Activated CD4-positive, alpha-beta T cell treated with anti-CD3 and anti-CD28 coated beads, Interleukin-2, amount 10 ng/mL, durations not matched to agents 7 days and 5 days (primary cell): ENCODE measurements around the gene REXO5. TPM values are rescaled to one million over a fixed set of nuclear protein-coding genes. Genes with fewer than 3 reads are reported as not detected.
"Not testable (repeated sequence)": the region's sequence is repeated elsewhere in the genome, so short reads cannot be mapped to it uniquely, and the experiment has no call there.

Source experiments
- CTCF ChIA-PET: fragments of 350-600 bp; sonication (Branson Sonifier 250); formaldehyde crosslinking; loops from one replicate; lab custom pipeline; 2021; ENCODE audit warnings: antibody characterized with exemption; lab: Charles Lee
- POLR2A ChIA-PET: fragments of 350-600 bp; sonication (Branson Sonifier 250); formaldehyde crosslinking; loops from one replicate; lab custom pipeline; 2021; ENCODE audit warnings: antibody characterized with exemption; lab: Charles Lee
- DNase-seq: peaks from one replicate; pipeline ENCODE4 v3.0.0-alpha.2; 2020
- H3K27ac Mint-ChIP-seq: one replicate; pipeline ENCODE4 v1.8.0; 2021; ENCODE audit warnings: mild to moderate bottlenecking, moderate library complexity, mixed read lengths
- H3K27me3 Mint-ChIP-seq: one replicate; pipeline ENCODE4 v1.8.0; 2021; ENCODE audit warnings: mixed read lengths
- H3K36me3 Mint-ChIP-seq: one replicate; pipeline ENCODE4 v1.8.0; 2021; ENCODE audit warnings: low read depth, mixed read lengths
- H3K4me1 Mint-ChIP-seq: one replicate; pipeline ENCODE4 v1.8.0; 2021; ENCODE audit warnings: mixed read lengths
- H3K4me3 Mint-ChIP-seq: one replicate; pipeline ENCODE4 v1.8.0; 2021; ENCODE audit warnings: mild to moderate bottlenecking, moderate library complexity, mixed read lengths
- H3K9me3 Mint-ChIP-seq: one replicate; pipeline ENCODE4 v1.8.0; 2021; ENCODE audit warnings: mixed read lengths
- total RNA-seq, 2 experiments: library from RNA; stranded (reverse); gene quantifications; one replicate each; pipeline ENCODE4 v1.2.3, GENCODE V29; 2021

Gene REXO5
- total RNA-seq, 2 experiments from 2014 or later: 9.8 to 11.0 TPM

DNA sequence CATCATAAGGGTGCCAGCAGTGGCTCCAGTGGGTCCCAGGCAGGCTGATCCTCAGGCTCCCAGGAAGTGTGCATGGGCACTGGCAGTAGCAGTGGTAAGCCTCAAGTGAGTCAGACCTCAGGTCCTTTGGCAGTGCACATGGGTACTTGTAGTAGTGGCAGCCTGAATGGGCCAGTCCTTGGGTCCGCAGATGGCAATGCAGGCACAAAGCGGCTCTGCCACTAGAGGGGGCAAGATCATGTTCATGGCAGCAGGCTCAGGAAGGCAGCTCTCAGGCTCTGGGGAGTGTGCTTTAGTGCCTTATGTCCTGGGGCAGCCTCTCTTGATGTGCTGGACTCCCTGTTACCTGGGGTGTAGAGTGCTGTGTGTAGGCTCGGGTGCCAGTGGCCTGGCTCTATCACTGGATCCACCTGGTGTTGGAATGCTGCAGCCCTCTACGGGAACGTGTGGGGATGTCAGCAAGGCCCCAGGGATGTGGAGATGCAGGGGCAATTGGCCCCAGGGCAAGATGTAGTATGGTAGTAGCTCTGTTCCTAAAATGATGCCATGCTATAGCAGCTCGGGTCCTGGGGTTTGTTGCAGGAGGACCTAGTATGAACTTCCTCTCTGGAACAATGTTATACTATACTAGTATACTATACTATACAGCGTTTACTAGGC, 31.5 kb upstream of the REXO5 start:
- Mint-ChIP-seq H3K27me3 (no peaks in the 10 kb centered on the region), H3K9me3 (no peaks in the 10 kb centered on the region), H3K36me3 (no peaks in the 10 kb centered on the region), H3K27ac (no peak overlapping the region), H3K4me1 (peaks cover 1% of the 10 kb centered on the region), H3K4me3 (no peak overlapping the region)
- DNase-seq: peak; percentile 75
- CTCF ChIA-PET: interaction anchor here (0.9 to 2.1 kb wide), 5 partner anchors 10 to 308 kb away, joined by 3 to 8 read pairs (median 4); no protein-coding TSS in a partner anchor
- POLR2A ChIA-PET: no interaction called here

DNA sequence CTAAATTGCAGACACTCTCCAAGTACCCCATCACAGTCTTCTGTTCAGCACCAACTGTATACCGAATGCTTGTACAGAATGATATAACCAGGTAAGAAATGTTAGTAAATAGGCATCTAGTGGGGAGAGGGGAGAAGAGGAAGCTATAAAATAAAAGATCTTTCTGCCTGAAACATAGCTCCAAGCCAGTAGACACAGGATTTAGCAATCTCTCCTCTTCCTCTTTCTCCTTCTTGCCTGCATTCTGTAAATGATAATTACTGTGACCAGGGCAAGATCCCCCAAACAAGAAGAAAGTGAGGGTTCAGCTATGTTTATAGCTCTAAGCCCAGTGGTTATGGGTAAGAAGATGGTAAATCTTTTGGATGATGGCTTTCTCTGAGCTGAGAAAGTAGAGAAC, 24.6 kb upstream of the REXO5 start:
- Mint-ChIP-seq H3K4me3 (no peak overlapping the region), H3K4me1 (no peaks in the 10 kb centered on the region), H3K9me3 (no peaks in the 10 kb centered on the region), H3K27ac (no peak overlapping the region), H3K36me3 (no peaks in the 10 kb centered on the region), H3K27me3 (no peaks in the 10 kb centered on the region)
- CTCF ChIA-PET: no interaction called here
- DNase-seq: no peak
- POLR2A ChIA-PET: interaction anchor here (0.7 kb wide), 1 partner anchor 48 kb away, joined by 4 read pairs; no protein-coding TSS in a partner anchor

DNA sequence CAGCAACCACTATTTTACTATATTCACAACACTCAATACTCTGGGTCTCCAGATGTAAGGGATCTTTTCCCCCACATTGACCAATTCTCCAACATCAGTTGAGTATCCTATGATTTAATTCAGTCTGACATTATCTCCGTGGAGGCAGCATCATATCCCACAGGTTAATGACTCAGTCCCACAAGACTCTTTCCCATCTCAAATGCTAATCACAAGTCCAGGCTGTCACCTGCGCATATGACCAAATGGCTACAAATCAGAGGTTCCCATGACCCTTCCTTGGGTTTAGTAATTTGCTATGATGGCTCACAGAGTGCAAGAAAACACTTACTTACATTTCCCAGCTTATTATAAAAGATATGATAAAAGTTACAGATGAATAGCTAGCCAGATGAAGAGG, 23.9 kb upstream of the REXO5 start:
- Mint-ChIP-seq H3K36me3 (no peaks in the 10 kb centered on the region), H3K9me3 (no peaks in the 10 kb centered on the region), H3K4me1 (no peaks in the 10 kb centered on the region), H3K27me3 (no peaks in the 10 kb centered on the region), H3K27ac (no peak overlapping the region), H3K4me3 (no peak overlapping the region)
- no peak for DNase-seq
- CTCF ChIA-PET: interaction anchor here (0.7 to 1.0 kb wide), 3 partner anchors 10 to 251 kb away, joined by 3 to 4 read pairs (median 3); no protein-coding TSS in a partner anchor
- POLR2A ChIA-PET: no interaction called here

DNA sequence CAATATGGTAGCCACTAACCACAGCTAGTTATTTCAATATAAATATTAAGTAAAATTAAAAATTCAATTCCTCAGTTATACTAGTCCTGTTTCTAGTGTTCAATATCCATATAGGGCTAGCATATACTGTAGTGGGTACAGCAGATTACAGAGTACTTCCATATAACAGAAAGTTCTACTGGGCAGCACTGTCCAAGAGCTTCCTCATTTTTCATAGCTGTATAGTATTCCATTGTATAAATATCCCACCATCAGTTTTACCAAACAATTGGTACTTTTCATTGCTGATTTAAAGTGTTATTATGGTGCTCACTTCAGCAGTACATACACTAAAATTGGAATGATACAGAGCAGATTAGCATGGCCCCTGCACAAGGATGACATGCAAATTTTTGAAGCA, 22.1 kb upstream of the REXO5 start:
- ChIA-PET CTCF (no interaction called here), POLR2A (no interaction called here)
- DNase-seq: no peak
- Mint-ChIP-seq H3K9me3 (no peaks in the 10 kb centered on the region), H3K4me3 (no peak overlapping the region), H3K36me3 (no peaks in the 10 kb centered on the region), H3K27me3 (no peaks in the 10 kb centered on the region), H3K4me1 (no peaks in the 10 kb centered on the region), H3K27ac (no peak overlapping the region)

DNA sequence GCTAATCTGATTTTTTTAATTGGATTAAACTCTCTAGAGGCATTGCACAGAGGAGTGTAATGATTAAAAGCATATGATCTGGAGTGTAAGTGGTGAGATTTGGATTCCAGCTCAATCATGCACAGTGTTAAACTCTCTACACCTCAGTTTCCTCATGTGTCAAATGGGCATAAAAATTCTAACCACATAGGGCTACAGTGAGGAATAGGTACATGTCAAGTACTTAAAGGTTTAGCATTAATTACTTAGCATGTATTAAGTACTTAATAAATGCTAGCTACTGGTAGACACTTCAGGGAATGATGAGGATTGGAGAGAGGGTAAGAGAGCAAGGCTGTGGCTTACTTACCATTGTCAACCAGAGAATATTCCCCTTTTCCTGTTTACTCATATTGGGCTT, 17.2 kb upstream of the REXO5 start:
- no peaks in the 10 kb centered on the region for H3K36me3 Mint-ChIP-seq
- no peaks in the 10 kb centered on the region for H3K9me3 Mint-ChIP-seq
- H3K4me3 Mint-ChIP-seq: no peak overlapping the region
- no peak for DNase-seq
- no peaks in the 10 kb centered on the region for H3K27me3 Mint-ChIP-seq
- no peaks in the 10 kb centered on the region for H3K4me1 Mint-ChIP-seq
- ChIA-PET POLR2A (no interaction called here), CTCF (interaction anchor here (0.5 to 1.9 kb wide), 2 partner anchors 11 to 46 kb away, joined by 4 to 5 read pairs; no protein-coding TSS in a partner anchor)
- no peak overlapping the region for H3K27ac Mint-ChIP-seq

DNA sequence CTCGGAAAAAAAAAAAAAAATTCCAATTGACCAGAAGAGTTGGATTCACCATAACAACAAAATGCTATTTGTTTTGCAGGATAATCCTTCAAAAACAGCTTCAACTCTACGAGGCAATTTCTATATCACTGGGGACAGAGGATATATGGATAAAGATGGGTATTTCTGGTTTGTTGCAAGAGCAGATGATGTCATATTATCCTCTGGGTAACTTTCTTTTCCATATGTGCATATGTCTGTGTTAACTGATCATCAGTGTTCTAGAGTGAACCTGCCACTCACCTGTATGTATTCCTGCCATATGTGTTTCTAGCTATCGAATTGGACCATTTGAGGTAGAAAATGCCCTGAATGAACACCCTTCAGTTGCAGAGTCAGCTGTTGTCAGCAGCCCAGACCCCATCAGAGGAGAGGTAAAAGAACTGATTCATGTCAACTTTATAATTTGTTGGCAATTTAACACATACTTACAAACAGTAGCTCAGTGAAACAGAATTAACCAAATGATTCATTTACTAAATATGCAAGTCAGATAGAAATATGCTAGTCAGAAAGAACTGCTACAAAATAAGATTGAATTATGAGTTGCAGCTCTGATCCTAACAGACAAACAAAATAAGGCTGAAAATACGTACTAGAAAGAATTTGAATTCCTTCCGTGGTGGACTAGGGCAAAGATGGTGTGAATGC, 14.3 kb upstream of the REXO5 start:
- Mint-ChIP-seq H3K4me1 (no peaks in the 10 kb centered on the region), H3K9me3 (no peaks in the 10 kb centered on the region), H3K36me3 (no peaks in the 10 kb centered on the region), H3K4me3 (no peak overlapping the region), H3K27me3 (no peaks in the 10 kb centered on the region), H3K27ac (no peak overlapping the region)
- CTCF ChIA-PET: interaction anchor here (1.0 to 1.6 kb wide), 3 partner anchors 9 to 207 kb away, joined by 3 to 11 read pairs (median 4); no protein-coding TSS in a partner anchor
- DNase-seq: no peak
- POLR2A ChIA-PET: no interaction called here

DNA sequence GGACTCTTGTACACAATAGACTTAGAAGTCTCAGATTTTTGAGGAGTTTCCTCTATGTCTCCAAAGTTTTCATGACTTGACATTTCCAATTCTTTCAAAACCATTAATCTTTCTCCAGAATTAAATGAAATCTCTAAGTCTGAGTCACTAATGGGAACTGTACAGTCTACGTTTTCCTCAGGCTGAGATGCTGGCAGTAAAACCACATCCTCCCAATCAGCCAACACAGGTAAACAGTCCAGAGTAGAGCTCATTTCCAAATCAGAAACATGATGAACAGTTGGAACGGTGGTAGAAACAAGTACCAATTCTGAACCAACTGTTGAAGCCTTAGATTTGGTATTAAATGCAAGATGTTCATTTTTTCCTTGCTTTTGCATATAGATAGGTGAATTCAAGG, 8.0 kb upstream of the REXO5 start:
- CTCF ChIA-PET: no interaction called here
- peak overlapping the region; percentile 47 for H3K27ac Mint-ChIP-seq

DNA sequence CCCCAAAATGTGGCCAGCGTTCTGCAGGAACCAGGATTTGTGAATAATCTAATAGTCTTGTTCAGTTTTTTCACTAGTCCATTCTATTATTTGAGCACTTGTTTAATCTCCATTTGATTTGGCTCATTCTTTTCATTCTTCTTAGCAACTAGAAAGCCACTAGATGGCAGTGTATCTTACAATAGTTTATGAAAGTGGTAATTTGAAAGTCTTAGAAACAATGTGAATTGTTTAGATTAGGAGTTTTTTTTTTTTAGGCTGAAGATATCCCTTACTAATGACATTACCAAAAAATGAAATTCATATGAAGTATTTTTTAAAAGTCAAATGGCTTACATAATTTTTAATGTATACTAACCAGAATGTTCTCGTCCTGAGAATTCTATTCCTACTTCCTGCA, 6.7 kb upstream of the REXO5 start:
- no peaks in the 10 kb centered on the region for H3K27me3 Mint-ChIP-seq
- no peak for DNase-seq
- ChIA-PET CTCF (no interaction called here), POLR2A (no interaction called here)
- peaks cover 20% of the 10 kb centered on the region for H3K36me3 Mint-ChIP-seq
- no peak overlapping the region for H3K27ac Mint-ChIP-seq
- H3K4me1 Mint-ChIP-seq: peaks cover 24% of the 10 kb centered on the region
- no peak overlapping the region for H3K4me3 Mint-ChIP-seq
- no peaks in the 10 kb centered on the region for H3K9me3 Mint-ChIP-seq

More for the DNA sequence above, 8.0 kb upstream of the REXO5 start:
- H3K36me3 Mint-ChIP-seq: peaks cover 20% of the 10 kb centered on the region
- POLR2A ChIA-PET: no interaction called here
- no peaks in the 10 kb centered on the region for H3K9me3 Mint-ChIP-seq
- H3K4me3 Mint-ChIP-seq: no peak overlapping the region
- DNase-seq: no peak
- no peaks in the 10 kb centered on the region for H3K27me3 Mint-ChIP-seq
- peaks cover 22% of the 10 kb centered on the region for H3K4me1 Mint-ChIP-seq

DNA sequence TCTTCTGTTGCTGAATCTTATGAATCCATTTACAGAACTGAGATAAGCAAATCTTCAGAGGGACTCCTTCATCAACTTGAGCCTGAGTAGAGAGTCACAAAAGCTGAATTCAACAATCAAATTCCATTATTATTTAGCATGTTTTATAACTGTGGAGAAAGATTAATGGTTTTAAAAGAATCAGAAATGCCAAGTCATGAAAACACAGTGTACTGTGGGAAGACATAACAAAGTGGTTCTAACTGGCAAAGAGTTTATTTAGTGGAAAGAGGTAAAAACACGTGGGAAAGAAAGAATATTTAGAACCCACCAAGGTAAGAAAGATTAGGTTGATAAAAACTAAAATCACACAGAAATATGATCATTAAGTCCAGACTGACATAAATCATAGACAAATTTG, 5.0 kb upstream of the REXO5 start:
- ChIA-PET CTCF (no interaction called here), POLR2A (no interaction called here)
- Mint-ChIP-seq H3K4me3 (no peak overlapping the region), H3K4me1 (peaks cover 36% of the 10 kb centered on the region), H3K27me3 (no peaks in the 10 kb centered on the region), H3K36me3 (peaks cover 20% of the 10 kb centered on the region), H3K27ac (no peak overlapping the region), H3K9me3 (no peaks in the 10 kb centered on the region)
- DNase-seq: no peak

DNA sequence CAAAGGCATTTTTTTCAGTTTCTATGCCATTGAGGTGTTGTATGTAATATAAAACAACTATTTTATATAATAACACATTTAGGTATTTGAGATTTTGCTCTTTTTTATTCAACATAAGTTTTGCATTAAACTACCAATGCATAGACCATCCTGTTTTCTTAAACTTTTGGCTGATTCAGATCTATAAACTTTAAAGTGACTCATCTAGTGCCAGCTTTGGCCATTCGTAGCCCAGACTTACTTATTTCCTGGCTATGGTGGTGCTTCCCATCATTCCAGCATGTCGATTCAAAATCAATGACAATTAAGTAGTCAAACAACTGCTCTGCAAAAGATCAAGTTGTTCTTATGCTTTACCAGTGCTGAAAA, 3.2 kb upstream of the REXO5 start:
- CTCF ChIA-PET: interaction anchor here (0.7 to 2.0 kb wide), 2 partner anchors 48 to 63 kb away, joined by 4 read pairs; no protein-coding TSS in a partner anchor
- Mint-ChIP-seq H3K36me3 (peaks cover 16% of the 10 kb centered on the region), H3K9me3 (no peaks in the 10 kb centered on the region), H3K4me1 (peaks cover 40% of the 10 kb centered on the region), H3K27ac (peak overlapping the region; percentile 1), H3K4me3 (no peak overlapping the region), H3K27me3 (no peaks in the 10 kb centered on the region)
- POLR2A ChIA-PET: no interaction called here
- DNase-seq: no peak

DNA sequence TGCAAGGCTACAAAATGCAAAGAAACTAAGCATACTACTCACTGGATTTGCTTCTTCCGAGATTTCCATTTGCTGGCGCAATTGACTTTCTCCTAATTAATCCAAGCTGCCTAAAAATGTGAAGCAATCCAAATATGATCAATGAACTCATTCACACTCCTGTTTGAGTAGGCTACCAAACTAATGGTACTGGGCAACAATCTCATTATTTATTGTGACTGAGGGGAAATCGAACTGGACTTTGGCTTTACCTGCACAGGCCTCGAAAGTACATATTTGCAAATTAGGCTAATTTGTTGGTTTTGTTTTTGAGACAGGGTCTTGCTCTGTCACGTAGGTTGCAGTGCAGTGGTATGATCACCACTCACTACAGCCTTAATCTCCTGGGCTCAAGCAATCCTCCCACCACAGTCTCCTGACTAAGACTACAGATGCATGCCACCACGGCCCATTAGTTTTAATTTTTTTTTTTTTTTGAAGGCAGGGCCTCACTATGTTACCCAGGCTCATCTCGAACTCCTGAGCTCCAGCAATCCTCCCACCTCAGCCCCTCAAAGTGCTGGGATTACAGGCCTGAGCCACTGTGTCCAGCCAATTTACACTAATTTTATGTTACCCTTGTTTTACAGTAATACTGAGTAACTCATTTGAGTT, 2.6 kb upstream of the REXO5 start:
- H3K4me1 Mint-ChIP-seq: peaks cover 37% of the 10 kb centered on the region
- no peaks in the 10 kb centered on the region for H3K9me3 Mint-ChIP-seq
- POLR2A ChIA-PET: no interaction called here
- DNase-seq: no peak
- no peaks in the 10 kb centered on the region for H3K27me3 Mint-ChIP-seq
- peaks cover 14% of the 10 kb centered on the region for H3K36me3 Mint-ChIP-seq
- peak overlapping the region; percentile 1 for H3K27ac Mint-ChIP-seq
- no peak overlapping the region for H3K4me3 Mint-ChIP-seq
- CTCF ChIA-PET: interaction anchor here (0.7 to 2.0 kb wide), 3 partner anchors 49 to 398 kb away, joined by 3 to 4 read pairs (median 4); no protein-coding TSS in a partner anchor

DNA sequence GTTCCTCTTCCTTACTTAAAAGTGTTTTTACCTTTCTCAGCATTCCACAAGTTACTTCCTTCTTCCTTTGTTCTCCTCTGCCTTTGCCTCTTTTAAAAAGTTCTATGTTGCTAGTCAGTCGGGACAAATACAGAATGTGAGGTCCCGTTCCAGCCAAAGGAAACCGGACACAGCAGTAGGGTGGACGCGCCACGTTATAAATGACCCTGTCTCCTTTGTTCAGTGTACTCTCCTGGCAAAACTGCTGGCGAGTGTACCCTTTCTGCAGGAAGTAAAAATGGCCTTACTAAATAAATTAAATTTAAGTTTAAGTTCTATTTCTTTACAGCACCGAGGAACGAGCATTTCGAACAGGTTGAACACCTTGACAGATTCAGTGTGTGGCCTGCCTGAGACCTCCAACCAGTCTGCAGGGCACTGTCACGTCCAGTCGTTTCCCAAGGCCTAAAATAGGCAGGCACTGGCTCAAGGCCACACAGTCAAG, 601 bp upstream of the REXO5 start:
- H3K36me3 Mint-ChIP-seq, H3K27me3 Mint-ChIP-seq, DNase-seq, H3K9me3 Mint-ChIP-seq: not testable (repeated sequence)
- CTCF ChIA-PET: interaction anchor here (1.0 to 1.7 kb wide), 4 partner anchors 9 to 65 kb away, joined by 3 to 11 read pairs (median 4); no protein-coding TSS in a partner anchor
- Mint-ChIP-seq H3K4me1 (peaks cover 35% of the 10 kb centered on the region), H3K27ac (peak overlapping the region; percentile 94), H3K4me3 (peak overlapping the region; percentile 96)
- POLR2A ChIA-PET: interaction anchor here (0.5 to 1.2 kb wide), 2 partner anchors 9 to 45 kb away, joined by 3 read pairs; no protein-coding TSS in a partner anchor
